Activated CD8-positive, alpha-beta T cell treated with anti-CD3 and anti-CD28 coated beads, Interleukin-2, amount 10 ng/mL, durations not matched to agents 7 days and 5 days (primary cell): ENCODE results near the gene CHRNA3. TPM values are rescaled to one million over a fixed set of nuclear protein-coding genes. Genes with fewer than 3 reads are reported as not detected.
"Not testable (repeated sequence)": the region's sequence is repeated elsewhere in the genome, so short reads cannot be mapped to it uniquely, and the experiment has no call there.

Experiments
- ATAC-seq: fragments of 150-1000 bp; cut with Tn5 transposase; one replicate; pipeline ENCODE4 v1.10.0; 2021; ENCODE audit warnings: moderate library complexity
- CTCF ChIA-PET: fragments of 350-600 bp; sonication (Branson Sonifier 250); formaldehyde crosslinking; loops from one replicate; lab custom pipeline; 2021; ENCODE audit warnings: antibody characterized with exemption; lab: Charles Lee
- POLR2A ChIA-PET: fragments of 350-600 bp; sonication (Branson Sonifier 250); formaldehyde crosslinking; loops from one replicate; lab custom pipeline; 2021; ENCODE audit warnings: antibody characterized with exemption; lab: Charles Lee
- DNase-seq: peaks from one replicate; pipeline ENCODE4 v3.0.0-alpha.2; 2020
- H3K27ac Mint-ChIP-seq: one replicate; pipeline ENCODE4 v1.8.0; 2021; ENCODE audit warnings: mild to moderate bottlenecking, mixed read lengths
- H3K27me3 Mint-ChIP-seq: one replicate; pipeline ENCODE4 v1.8.0; 2021; ENCODE audit warnings: low read depth, mixed read lengths
- H3K36me3 Mint-ChIP-seq: one replicate; pipeline ENCODE4 v1.8.0; 2021; ENCODE audit warnings: low read depth, mixed read lengths
- H3K4me1 Mint-ChIP-seq: one replicate; pipeline ENCODE4 v1.8.0; 2021; ENCODE audit warnings: low read depth, mixed read lengths
- H3K4me3 Mint-ChIP-seq: one replicate; pipeline ENCODE4 v1.8.0; 2021; ENCODE audit warnings: mild to moderate bottlenecking, mixed read lengths
- H3K9me3 Mint-ChIP-seq: one replicate; pipeline ENCODE4 v1.8.0; 2022; ENCODE audit warnings: mixed read lengths; ENCODE audit not compliant: insufficient read depth
- total RNA-seq, 2 experiments: library from RNA; stranded (reverse); gene quantifications; one replicate each; pipeline ENCODE4 v1.2.3, GENCODE V29; 2021

CHRNA3 gene
- total RNA-seq, 2 experiments from 2014 or later: not detected

DNA sequence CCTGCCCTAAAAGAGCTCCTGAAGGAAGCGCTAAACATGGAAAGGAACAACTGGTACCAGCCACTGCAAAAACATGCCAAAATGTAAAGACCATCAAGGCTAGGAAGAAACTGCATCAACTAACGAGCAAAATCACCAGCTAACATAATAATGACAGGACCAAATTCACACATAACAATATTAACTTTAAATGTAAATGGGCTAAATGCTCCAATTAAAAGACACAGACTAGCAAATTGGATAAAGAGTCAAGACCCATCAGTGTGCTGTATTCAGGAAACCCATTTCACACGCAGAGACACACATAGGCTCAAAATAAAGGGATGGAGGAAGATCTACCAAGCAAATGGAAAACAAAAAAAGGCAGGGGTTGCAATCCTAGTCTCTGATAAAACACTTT, 11.2 kb downstream of the CHRNA3 start:
- H3K36me3 Mint-ChIP-seq, CTCF ChIA-PET, H3K4me3 Mint-ChIP-seq, H3K27ac Mint-ChIP-seq, POLR2A ChIA-PET, H3K4me1 Mint-ChIP-seq, ATAC-seq, H3K9me3 Mint-ChIP-seq, H3K27me3 Mint-ChIP-seq, DNase-seq: not testable (repeated sequence)

DNA sequence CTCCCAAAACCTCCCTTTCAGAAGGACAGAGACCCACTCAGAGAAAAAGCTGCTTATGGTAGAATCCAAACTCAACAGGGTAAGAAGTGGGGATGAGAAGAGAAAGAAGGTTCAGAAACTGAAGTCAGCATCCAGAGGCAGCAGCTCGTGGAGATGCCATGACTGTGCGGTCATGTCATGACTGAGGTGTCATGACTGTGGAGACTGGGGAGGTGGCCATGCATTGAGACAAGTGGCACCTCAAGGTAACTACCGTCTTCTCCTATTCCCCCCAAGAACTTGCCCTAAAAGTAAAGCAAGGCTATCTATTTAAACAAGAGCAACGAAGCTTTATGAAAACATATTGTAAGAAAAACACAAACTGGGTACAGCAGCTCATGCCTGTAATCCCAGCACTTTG, 15.1 kb downstream of the CHRNA3 start:
- peaks cover 5% of the 10 kb centered on the region for H3K27me3 Mint-ChIP-seq
- ATAC-seq (no peak), DNase-seq (no peak)
- no peak overlapping the region for H3K27ac Mint-ChIP-seq
- H3K36me3 Mint-ChIP-seq: no peaks in the 10 kb centered on the region
- ChIA-PET CTCF (no interaction called here), POLR2A (no interaction called here)
- no peak overlapping the region for H3K4me3 Mint-ChIP-seq
- no peaks in the 10 kb centered on the region for H3K4me1 Mint-ChIP-seq
- H3K9me3 Mint-ChIP-seq: no peaks in the 10 kb centered on the region

GRCh38 chr15:78605201-78605600, 15.6 kb downstream of the CHRNA3 start:
- CTCF ChIA-PET: no interaction called here
- no peak overlapping the region for H3K4me3 Mint-ChIP-seq
- H3K4me1 Mint-ChIP-seq: no peaks in the 10 kb centered on the region
- H3K27ac Mint-ChIP-seq: no peak overlapping the region
- H3K27me3 Mint-ChIP-seq: peaks cover 5% of the 10 kb centered on the region
- POLR2A ChIA-PET: interaction anchor here (0.6 kb wide), 1 partner anchor 196 kb away, joined by 4 read pairs; no protein-coding TSS in a partner anchor
- no peaks in the 10 kb centered on the region for H3K36me3 Mint-ChIP-seq
- no peaks in the 10 kb centered on the region for H3K9me3 Mint-ChIP-seq
- ATAC-seq (no peak), DNase-seq (no peak)

GRCh38 chr15:78604420-78604819, 16.4 kb downstream of the CHRNA3 start:
- H3K27me3 Mint-ChIP-seq: no peaks in the 10 kb centered on the region
- ATAC-seq (no peak), DNase-seq (no peak)
- H3K36me3 Mint-ChIP-seq: no peaks in the 10 kb centered on the region
- H3K27ac Mint-ChIP-seq: no peak overlapping the region
- H3K4me1 Mint-ChIP-seq: no peaks in the 10 kb centered on the region
- POLR2A ChIA-PET: no interaction called here
- no peaks in the 10 kb centered on the region for H3K9me3 Mint-ChIP-seq
- CTCF ChIA-PET: no interaction called here
- no peak overlapping the region for H3K4me3 Mint-ChIP-seq

DNA sequence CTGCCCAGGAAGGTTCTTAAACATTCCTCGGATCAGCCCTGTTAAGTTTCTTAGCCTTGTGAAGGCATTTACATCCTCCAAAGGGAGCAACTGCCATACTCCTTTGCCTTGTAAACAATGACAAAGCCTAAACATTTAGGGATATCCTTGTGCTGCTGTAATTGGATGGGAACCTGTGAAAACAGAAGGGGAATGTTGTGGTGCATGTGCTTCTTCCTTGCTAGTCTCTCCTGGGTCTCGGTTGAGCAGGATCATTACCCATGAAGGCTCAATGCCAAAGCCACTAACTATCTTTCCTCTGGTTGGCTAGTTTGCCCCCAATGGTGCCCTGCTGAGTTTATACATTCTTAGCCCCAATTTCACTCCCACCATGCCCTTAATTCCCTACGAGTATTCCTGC, 17.3 kb downstream of the CHRNA3 start:
- ATAC-seq (no peak), DNase-seq (no peak)
- Mint-ChIP-seq H3K27ac (no peak overlapping the region), H3K27me3 (no peaks in the 10 kb centered on the region), H3K4me1 (no peaks in the 10 kb centered on the region), H3K9me3 (no peaks in the 10 kb centered on the region), H3K36me3 (no peaks in the 10 kb centered on the region), H3K4me3 (no peak overlapping the region)
- ChIA-PET POLR2A (no interaction called here), CTCF (no interaction called here)

- H3K27me3 Mint-ChIP-seq: peaks cover 3% of the 10 kb centered on the region
- no peaks in the 10 kb centered on the region for H3K4me1 Mint-ChIP-seq
- DNase-seq: no peak
- H3K4me3 Mint-ChIP-seq: no peak overlapping the region
- no peaks in the 10 kb centered on the region for H3K36me3 Mint-ChIP-seq
- H3K27ac Mint-ChIP-seq: no peak overlapping the region
- no peak for ATAC-seq
- no peaks in the 10 kb centered on the region for H3K9me3 Mint-ChIP-seq
- CTCF ChIA-PET: no interaction called here
- POLR2A ChIA-PET: no interaction called here
Observed at GRCh38 chr15:78599189-78599588, 21.6 kb downstream of the CHRNA3 start.

- no peaks in the 10 kb centered on the region for H3K9me3 Mint-ChIP-seq
- ChIA-PET CTCF (no interaction called here), POLR2A (no interaction called here)
- DNase-seq (no peak), ATAC-seq (no peak)
- H3K27me3 Mint-ChIP-seq: peaks cover 3% of the 10 kb centered on the region
- H3K27ac Mint-ChIP-seq: no peak overlapping the region
- no peak overlapping the region for H3K4me3 Mint-ChIP-seq
- no peaks in the 10 kb centered on the region for H3K36me3 Mint-ChIP-seq
- H3K4me1 Mint-ChIP-seq: no peaks in the 10 kb centered on the region
Observed at GRCh38 chr15:78598348-78598747, 22.4 kb downstream of the CHRNA3 start.

GRCh38 chr15:78597583-78597982, 23.2 kb downstream of the CHRNA3 start:
- H3K36me3 Mint-ChIP-seq: no peaks in the 10 kb centered on the region
- peaks cover 3% of the 10 kb centered on the region for H3K27me3 Mint-ChIP-seq
- no peaks in the 10 kb centered on the region for H3K9me3 Mint-ChIP-seq
- ChIA-PET CTCF (no interaction called here), POLR2A (no interaction called here)
- no peak overlapping the region for H3K27ac Mint-ChIP-seq
- no peak overlapping the region for H3K4me3 Mint-ChIP-seq
- DNase-seq (no peak), ATAC-seq (no peak)
- no peaks in the 10 kb centered on the region for H3K4me1 Mint-ChIP-seq

GRCh38 chr15:78574944-78575343, 45.9 kb downstream of the CHRNA3 start:
- no peak for DNase-seq
- Mint-ChIP-seq H3K27ac (no peak overlapping the region), H3K4me3 (no peak overlapping the region), H3K4me1 (no peaks in the 10 kb centered on the region), H3K27me3 (peaks cover 3% of the 10 kb centered on the region), H3K9me3 (no peaks in the 10 kb centered on the region), H3K36me3 (no peaks in the 10 kb centered on the region)
- CTCF ChIA-PET: no interaction called here
- POLR2A ChIA-PET: no interaction called here
- ATAC-seq: no peak

DNA sequence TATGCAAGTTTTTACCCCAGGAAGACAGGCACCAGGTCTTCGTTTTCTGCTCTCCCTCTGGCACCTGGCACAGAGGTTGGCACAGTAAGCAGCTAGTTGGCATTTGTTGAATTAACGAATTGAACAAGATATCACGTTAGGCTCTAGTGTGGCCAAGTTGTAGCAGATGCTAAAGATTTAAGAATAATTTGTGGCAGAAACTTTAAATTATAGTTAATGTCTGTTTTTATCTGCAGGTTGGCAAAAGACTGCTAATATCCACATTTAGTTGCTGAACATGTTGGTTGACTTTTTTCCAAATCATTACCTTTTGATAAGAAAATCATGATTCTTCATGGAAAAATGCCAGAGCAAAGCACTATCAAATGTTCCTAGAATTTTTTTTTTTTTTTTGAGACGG, 47.4 kb downstream of the CHRNA3 start:
- Mint-ChIP-seq H3K4me1 (no peaks in the 10 kb centered on the region), H3K4me3 (no peak overlapping the region), H3K27me3 (peaks cover 5% of the 10 kb centered on the region), H3K27ac (no peak overlapping the region), H3K36me3 (no peaks in the 10 kb centered on the region), H3K9me3 (no peaks in the 10 kb centered on the region)
- ChIA-PET CTCF (no interaction called here), POLR2A (no interaction called here)
- no peak for ATAC-seq
- DNase-seq: no peak

GRCh38 chr15:78571382-78571781, 49.4 kb downstream of the CHRNA3 start:
- Mint-ChIP-seq H3K36me3 (no peaks in the 10 kb centered on the region), H3K27ac (no peak overlapping the region), H3K4me3 (no peak overlapping the region), H3K4me1 (peaks cover 3% of the 10 kb centered on the region), H3K27me3 (peaks cover 13% of the 10 kb centered on the region), H3K9me3 (no peaks in the 10 kb centered on the region)
- POLR2A ChIA-PET: no interaction called here
- CTCF ChIA-PET: no interaction called here
- ATAC-seq (no peak), DNase-seq (no peak)

DNA sequence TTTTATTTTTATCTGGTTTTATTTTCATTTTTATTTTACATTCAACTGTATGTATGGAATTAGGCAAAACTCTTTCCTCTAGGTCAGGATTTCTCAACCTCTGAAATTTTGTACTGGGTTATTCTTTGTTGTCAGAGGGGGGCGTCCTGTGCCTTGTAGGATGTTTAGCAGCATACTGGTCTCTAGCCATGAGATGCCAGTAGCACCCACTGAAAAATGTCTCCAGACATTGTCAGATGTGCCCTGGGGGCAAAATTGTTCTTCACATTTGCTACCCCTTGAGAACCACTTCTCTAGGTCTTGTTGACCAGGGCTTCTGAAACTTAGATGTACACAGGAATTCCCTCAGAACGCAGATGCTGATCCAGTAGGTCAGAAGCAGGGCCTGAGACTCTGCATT, 50.1 kb downstream of the CHRNA3 start:
- DNase-seq (no peak), ATAC-seq (no peak)
- Mint-ChIP-seq H3K4me1 (peaks cover 9% of the 10 kb centered on the region), H3K27ac (no peak overlapping the region), H3K36me3 (no peaks in the 10 kb centered on the region), H3K4me3 (no peak overlapping the region), H3K27me3 (peaks cover 19% of the 10 kb centered on the region), H3K9me3 (no peaks in the 10 kb centered on the region)
- CTCF ChIA-PET: no interaction called here
- POLR2A ChIA-PET: no interaction called here

GRCh38 chr15:78567531-78567930, 53.3 kb downstream of the CHRNA3 start:
- Mint-ChIP-seq H3K36me3 (no peaks in the 10 kb centered on the region), H3K9me3 (no peaks in the 10 kb centered on the region), H3K27me3 (peaks cover 24% of the 10 kb centered on the region), H3K4me1 (peaks cover 21% of the 10 kb centered on the region), H3K4me3 (no peak overlapping the region), H3K27ac (no peak overlapping the region)
- ChIA-PET POLR2A (no interaction called here), CTCF (interaction anchor here (1.1 to 1.2 kb wide), 2 partner anchors 9 to 173 kb away, joined by 3 read pairs; no protein-coding TSS in a partner anchor)
- no peak for DNase-seq
- ATAC-seq: no peak
